SK-N-MC (cell line): Measurements from ENCODE around the gene RIBC2.

Experiments used
- DNase-seq: peaks from one replicate; pipeline ENCODE4 v3.0.0-alpha.2; 2011; ENCODE audit warnings: low read depth, low spot score
- H3K27ac ChIP-seq: fragments of 200-600 bp; sonication (generic); 2 replicates; pipeline ENCODE4 v1.5.1; 2016; ENCODE audit warnings: mixed run types
- H3K36me3 ChIP-seq: fragments of 200-600 bp; sonication (generic); 2 replicates; pipeline ENCODE4 v1.6.1; 2017; ENCODE audit warnings: antibody characterized with exemption, low read length, mixed read lengths; ENCODE audit not compliant: insufficient read depth
- H3K4me3 ChIP-seq: fragments of 200-600 bp; sonication (generic); 2 replicates; pipeline ENCODE4 v1.5.1; 2016
- H3K9ac ChIP-seq: fragments of 200-600 bp; sonication (generic); 2 replicates; pipeline ENCODE4 v1.8.0; 2017; ENCODE audit warnings: mixed run types, mixed read lengths; ENCODE audit not compliant: insufficient read length
- H3K9me3 ChIP-seq: fragments of 200-600 bp; sonication (generic); 2 replicates; pipeline ENCODE4 v1.6.1; 2017; ENCODE audit warnings: low read depth, mild to moderate bottlenecking, antibody characterized with exemption, low read length, moderate library complexity, mixed read lengths
- EZH2 ChIP-seq: fragments of 200-600 bp; sonication (generic); IDR thresholded peaks from one replicate; pipeline ENCODE4 v1.6.1; 2017; ENCODE audit warnings: antibody characterized with exemption
- FOXP2 ChIP-seq: optimal IDR thresholded peaks from 2 replicates; pipeline ENCODE3; 2011; ENCODE audit warnings: mild to moderate bottlenecking, moderate library complexity; ENCODE audit not compliant: insufficient read depth; ENCODE audit errors: extremely low read length, control extremely low read depth
- POLR2AphosphoS5 ChIP-seq: IDR thresholded peaks from 2 replicates; pipeline ENCODE4 v1.6.1; 2012; ENCODE audit warnings: mild to moderate bottlenecking, low read depth, low read length, borderline replicate concordance

The RIBC2 gene

DNA sequence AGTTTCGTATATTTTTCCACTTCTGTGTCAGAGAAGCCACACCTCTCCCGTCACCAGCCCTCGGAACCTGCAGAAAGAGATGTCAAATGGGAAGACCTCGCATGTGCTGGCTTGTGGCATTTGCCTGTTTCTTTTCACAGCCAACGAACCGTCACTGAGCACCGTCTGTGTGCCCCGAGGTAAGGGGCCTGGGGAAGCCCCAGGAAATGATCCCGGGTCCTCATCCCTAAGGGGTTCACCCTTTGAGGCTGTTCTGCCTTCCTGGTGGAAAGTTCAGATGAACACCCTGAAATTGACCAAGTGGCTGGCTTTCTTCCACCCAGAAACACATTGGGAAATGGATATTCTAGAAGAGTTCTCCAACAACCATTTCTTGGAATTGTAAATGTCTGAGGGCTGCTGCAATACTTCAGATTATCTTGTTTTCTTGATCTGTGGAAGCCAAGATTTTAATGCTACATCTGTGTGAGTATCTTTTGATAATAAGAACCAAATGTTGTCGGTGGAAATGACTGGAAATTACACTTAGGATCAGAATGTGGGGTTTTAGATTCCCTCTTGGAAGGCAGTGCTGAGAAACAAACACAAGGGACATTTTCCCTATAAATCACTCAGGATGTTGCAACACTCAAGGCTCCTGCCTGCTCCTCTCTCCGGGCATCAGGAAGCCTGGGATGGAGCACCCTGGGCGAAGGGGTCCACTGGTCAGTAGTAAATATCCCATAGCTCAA is 37.6 kb downstream of the RIBC2 start:
- H3K27ac ChIP-seq = peak overlapping the region; percentile 77
- TF ChIP-seq EZH2 (no peak), POLR2AphosphoS5 (no peak), FOXP2 (no peak)
- peak overlapping the region; percentile 40 for H3K4me3 ChIP-seq
- DNase-seq = peak; percentile 28
- no peaks in the 10 kb centered on the region for H3K36me3 ChIP-seq
- peak overlapping the region; percentile 14 for H3K9ac ChIP-seq
- no peaks in the 10 kb centered on the region for H3K9me3 ChIP-seq

DNA sequence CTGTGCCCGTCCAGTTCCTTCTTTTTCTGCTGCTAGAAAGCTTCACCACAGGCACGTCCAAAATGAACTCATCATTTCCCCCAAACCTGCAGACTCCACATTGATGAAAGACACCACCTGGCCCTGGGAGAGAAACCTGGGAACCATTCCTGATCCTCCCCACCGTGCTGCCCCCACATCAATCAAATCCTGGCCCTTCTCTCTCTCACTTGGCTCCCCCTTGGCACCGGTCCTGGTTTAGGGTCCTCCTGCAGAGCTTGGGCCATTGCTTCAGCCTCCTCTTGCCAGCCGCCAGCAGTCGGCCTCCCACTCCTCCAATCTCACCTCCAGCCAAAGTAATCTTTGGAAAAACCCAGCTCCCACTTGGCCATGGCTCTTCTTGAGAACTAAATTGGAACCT is 38.5 kb downstream of the RIBC2 start:
- TF ChIP-seq POLR2AphosphoS5 (no peak), FOXP2 (no peak), EZH2 (no peak)
- H3K36me3 ChIP-seq = no peaks in the 10 kb centered on the region

GRCh38 chr22:45452565-45453379 is 39.3 kb downstream of the RIBC2 start:
- Histone ChIP-seq H3K36me3 (no peaks in the 10 kb centered on the region), H3K9ac (no peak overlapping the region), H3K27ac (no peak overlapping the region), H3K9me3 (no peaks in the 10 kb centered on the region), H3K4me3 (no peak overlapping the region)
- TF ChIP-seq FOXP2 (no peak), POLR2AphosphoS5 (no peak), EZH2 (no peak)
- DNase-seq = no peak

More for the DNA sequence above, 38.5 kb downstream of the RIBC2 start:
- no peak for DNase-seq
- H3K27ac ChIP-seq = no peak overlapping the region
- H3K4me3 ChIP-seq = no peak overlapping the region
- no peaks in the 10 kb centered on the region for H3K9me3 ChIP-seq
- H3K9ac ChIP-seq = no peak overlapping the region

- no peak overlapping the region for H3K9ac ChIP-seq
- no peaks in the 10 kb centered on the region for H3K36me3 ChIP-seq
- H3K4me3 ChIP-seq = no peak overlapping the region
- H3K27ac ChIP-seq = no peak overlapping the region
- no peak for DNase-seq
- H3K9me3 ChIP-seq = no peaks in the 10 kb centered on the region
- TF ChIP-seq FOXP2 (no peak), POLR2AphosphoS5 (no peak), EZH2 (no peak)
Observed at GRCh38 chr22:45453764-45454163, 40.3 kb downstream of the RIBC2 start.

DNA sequence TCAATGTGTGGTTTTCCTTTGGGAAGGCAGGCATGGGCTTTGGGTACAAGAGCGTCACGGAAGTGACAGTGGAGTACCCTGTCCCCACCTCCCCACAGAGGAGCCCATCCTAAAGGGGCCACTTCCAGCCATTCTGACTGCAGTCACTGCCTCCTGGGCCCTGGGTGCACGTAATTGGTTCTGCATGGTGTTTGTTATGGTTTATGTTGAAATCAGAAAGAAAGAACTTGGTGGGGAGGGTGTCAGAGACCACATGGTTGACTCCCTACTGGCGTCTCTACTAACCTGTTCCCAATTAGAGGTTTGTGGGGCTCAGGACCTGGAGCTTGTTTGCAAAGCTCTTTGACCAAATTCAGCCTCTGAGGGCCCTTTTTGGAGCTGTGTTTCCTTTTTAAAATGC is 40.8 kb downstream of the RIBC2 start:
- Histone ChIP-seq H3K36me3 (no peaks in the 10 kb centered on the region), H3K9me3 (no peaks in the 10 kb centered on the region), H3K9ac (no peak overlapping the region), H3K27ac (no peak overlapping the region), H3K4me3 (no peak overlapping the region)
- no peak for DNase-seq
- TF ChIP-seq POLR2AphosphoS5 = no peak
- TF ChIP-seq EZH2 = no peak
- no peak for TF ChIP-seq FOXP2

DNA sequence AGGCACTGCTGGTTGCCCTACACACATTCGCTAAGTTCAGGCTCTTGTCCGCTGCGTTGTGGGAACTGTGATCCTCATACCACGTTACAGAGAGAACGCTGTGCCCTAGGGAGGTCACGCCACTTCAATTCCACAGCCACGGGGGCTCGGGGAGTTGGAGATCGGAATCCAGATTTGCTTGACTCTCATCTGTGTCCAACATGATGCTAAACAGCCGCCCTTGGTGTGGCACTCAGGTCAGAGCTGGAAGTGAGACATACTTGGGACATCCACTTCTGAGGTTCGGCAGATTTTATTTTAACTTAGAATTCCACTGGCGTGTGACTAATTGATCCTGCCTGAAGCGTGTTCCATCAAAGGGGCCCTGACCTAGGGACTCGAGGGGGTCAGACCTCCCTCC is 41.7 kb downstream of the RIBC2 start:
- H3K27ac ChIP-seq = no peak overlapping the region
- no peak overlapping the region for H3K9ac ChIP-seq
- no peak for TF ChIP-seq EZH2
- TF ChIP-seq POLR2AphosphoS5 = no peak
- TF ChIP-seq FOXP2 = no peak
- H3K36me3 ChIP-seq = no peaks in the 10 kb centered on the region
- DNase-seq = no peak
- no peaks in the 10 kb centered on the region for H3K9me3 ChIP-seq
- H3K4me3 ChIP-seq = no peak overlapping the region

GRCh38 chr22:45455621-45456020 is 42.1 kb downstream of the RIBC2 start:
- no peaks in the 10 kb centered on the region for H3K9me3 ChIP-seq
- no peak for TF ChIP-seq EZH2
- TF ChIP-seq FOXP2 = no peak
- TF ChIP-seq POLR2AphosphoS5 = no peak
- no peak overlapping the region for H3K9ac ChIP-seq
- no peak for DNase-seq
- no peaks in the 10 kb centered on the region for H3K36me3 ChIP-seq
- H3K4me3 ChIP-seq = no peak overlapping the region
- no peak overlapping the region for H3K27ac ChIP-seq

DNA sequence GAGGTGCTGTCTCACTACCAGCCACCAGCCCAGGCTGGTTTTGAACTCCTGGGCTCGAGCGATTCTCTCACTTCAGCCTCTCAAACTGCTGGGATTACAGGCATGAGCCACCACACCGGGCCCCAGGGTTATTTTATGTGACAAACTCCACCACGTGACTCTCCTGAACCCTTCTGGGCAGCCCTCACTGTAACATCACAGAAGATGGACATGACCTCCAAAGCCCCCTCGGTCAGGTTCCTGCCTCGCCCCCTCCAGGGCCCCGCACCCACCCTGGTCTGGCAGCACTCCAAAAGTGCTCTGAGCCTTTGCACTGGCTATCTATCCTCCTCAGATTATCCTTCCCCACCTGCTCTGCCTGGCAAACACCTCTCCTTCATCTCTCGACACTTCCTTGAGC is 43.3 kb downstream of the RIBC2 start:
- Histone ChIP-seq H3K4me3 (no peak overlapping the region), H3K36me3 (no peaks in the 10 kb centered on the region), H3K9ac (no peak overlapping the region), H3K9me3 (no peaks in the 10 kb centered on the region), H3K27ac (no peak overlapping the region)
- DNase-seq = no peak
- TF ChIP-seq POLR2AphosphoS5 (no peak), EZH2 (no peak), FOXP2 (no peak)
